GM12874 (cell line): ENCODE results near the gene TPRX2.
"Not testable (repeated sequence)": the region's sequence is repeated elsewhere in the genome, so short reads cannot be mapped to it uniquely, and the experiment has no call there.

Experiments used
- TF ChIP-seq, protein P1 (sequence below): IDR thresholded peaks from 2 replicates; pipeline ENCODE4 v1.5.1; 2011; ENCODE audit warnings: low read depth, mild to moderate bottlenecking, control low read depth, low read length, moderate library complexity; ENCODE audit not compliant: insufficient read depth

The TPRX2 gene, protein sequence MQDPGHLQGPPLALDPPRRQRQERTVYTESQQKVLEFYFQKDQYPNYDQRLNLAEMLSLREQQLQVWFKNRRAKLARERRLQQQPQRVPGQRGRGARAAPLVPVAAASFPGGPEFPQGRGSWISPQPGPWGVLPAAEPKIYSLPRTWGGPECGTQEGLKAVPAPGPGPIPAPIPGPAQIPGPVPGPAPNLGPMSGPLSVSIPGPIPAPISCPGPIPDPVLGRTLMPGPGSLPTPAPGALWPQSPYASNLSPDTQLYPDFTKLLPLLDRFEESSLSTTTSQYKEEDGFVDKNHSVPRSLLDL

DNA sequence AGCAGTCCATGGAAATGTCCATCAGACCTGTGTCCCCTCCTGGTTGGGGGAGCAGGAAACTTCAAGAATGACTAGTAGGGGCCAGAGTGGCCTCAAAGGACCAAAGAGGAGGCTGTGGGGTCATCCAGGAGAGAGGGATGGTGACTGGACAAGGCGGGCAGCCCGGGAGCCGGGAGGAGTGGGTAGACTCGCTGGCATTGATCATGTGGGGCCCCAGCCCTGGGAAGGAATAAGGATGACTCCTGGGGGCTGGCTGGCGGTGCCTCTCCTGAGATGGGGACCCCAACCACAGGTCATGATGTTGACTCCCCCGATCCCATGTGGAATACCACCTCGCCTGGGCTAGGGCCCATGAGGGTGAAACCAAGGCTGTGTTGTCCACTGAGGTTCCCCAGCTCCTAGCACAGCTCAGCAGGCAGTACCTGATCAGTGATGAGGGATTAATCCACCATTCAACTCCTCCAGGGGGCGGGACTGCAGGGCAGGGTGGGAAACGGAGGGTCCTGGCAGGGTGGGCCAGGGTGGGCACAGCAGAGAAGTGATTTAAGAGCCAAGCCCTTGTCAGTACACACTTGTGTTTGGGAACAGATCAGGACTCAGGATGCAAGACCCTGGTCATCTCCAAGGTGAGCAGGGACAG lies at the start of gene TPRX2:
TPRX2 (plus strand) TSS at position 590 of the 640 bp plus-strand sequence; CDS start at position 602, 12 bp downstream.
- TF ChIP-seq, protein P1, sequence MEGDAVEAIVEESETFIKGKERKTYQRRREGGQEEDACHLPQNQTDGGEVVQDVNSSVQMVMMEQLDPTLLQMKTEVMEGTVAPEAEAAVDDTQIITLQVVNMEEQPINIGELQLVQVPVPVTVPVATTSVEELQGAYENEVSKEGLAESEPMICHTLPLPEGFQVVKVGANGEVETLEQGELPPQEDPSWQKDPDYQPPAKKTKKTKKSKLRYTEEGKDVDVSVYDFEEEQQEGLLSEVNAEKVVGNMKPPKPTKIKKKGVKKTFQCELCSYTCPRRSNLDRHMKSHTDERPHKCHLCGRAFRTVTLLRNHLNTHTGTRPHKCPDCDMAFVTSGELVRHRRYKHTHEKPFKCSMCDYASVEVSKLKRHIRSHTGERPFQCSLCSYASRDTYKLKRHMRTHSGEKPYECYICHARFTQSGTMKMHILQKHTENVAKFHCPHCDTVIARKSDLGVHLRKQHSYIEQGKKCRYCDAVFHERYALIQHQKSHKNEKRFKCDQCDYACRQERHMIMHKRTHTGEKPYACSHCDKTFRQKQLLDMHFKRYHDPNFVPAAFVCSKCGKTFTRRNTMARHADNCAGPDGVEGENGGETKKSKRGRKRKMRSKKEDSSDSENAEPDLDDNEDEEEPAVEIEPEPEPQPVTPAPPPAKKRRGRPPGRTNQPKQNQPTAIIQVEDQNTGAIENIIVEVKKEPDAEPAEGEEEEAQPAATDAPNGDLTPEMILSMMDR = not testable (repeated sequence)

GRCh38 chr19:47813304-47813994 lies 45.6 kb upstream of the TPRX2 start:
- TF ChIP-seq, protein P1 = peak; percentile 73

- TF ChIP-seq, protein P1 = no peak
Observed at GRCh38 chr19:47813995-47814328, 45.1 kb upstream of the TPRX2 start.

DNA sequence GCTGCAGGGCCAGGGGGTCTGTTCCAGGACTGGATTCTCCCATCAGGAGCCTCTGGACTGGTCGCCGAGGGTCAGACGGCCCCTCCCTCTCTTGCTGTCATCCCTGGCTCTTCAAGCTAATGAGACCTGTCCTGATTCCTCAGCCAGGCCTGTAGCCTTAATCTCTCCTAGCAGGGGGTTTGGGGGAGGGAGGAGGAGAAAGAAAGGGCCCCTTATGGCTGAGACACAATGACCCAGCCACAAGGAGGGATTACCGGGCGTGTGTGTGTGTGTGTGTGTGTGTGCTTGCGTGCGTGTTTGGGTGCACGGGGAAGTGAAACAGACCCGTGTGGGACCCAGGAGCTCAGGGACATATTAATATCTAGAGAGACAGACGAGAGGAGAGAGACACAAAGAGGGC lies 39.2 kb upstream of the TPRX2 start:
- TF ChIP-seq, protein P1 = no peak

DNA sequence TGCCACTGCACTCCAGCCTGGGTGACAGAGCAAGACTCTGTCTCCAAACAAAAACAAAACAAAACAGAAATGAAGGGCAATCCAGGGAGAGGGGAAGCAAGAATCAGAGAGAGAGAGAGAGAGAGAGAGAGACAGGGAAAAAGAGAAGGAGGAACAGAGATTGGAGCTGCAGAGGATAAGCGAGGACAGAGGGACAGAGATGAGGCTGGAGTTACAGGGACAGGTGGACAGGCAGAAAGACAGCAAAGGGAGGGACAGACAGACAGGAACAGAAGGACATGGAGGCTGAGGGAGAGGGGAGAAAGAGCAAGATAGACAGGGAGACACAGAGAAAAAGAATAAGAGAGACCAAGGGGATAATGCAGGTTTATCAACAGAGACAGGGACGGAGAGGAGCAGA lies 38.6 kb upstream of the TPRX2 start:
- TF ChIP-seq, protein P1 = no peak

GRCh38 chr19:47821460-47822020 lies 37.5 kb upstream of the TPRX2 start, which contains the start of gene CRX:
Gene CRX, plus strand, starts transcription at chr19:47821937. Its CDS starts 12,507 bp downstream, at chr19:47834444.
- TF ChIP-seq, protein P1 = no peak

GRCh38 chr19:47824396-47824795 lies 34.6 kb upstream of the TPRX2 start:
- TF ChIP-seq, protein P1 = no peak
